HEK293 (cell line): Measurements from ENCODE around the gene DNAL4.

Source experiments
- CTCF ChIA-PET: fragments of 350-600 bp; formaldehyde crosslinking; extraction: SDS; loops from one replicate; lab custom pipeline; 2021; ENCODE audit warnings: antibody characterized with exemption; lab: Yijun Ruan, JAX
- POLR2A ChIA-PET: fragments of 300-600 bp; formaldehyde crosslinking; extraction: SDS; loops from one replicate; lab custom pipeline; 2020; ENCODE audit warnings: antibody characterized with exemption, inconsistent platforms; lab: Yijun Ruan, JAX
- H3K27ac ChIP-seq: fragments of 200-500 bp; sonication (Bioruptor generic); 2 replicates; pipeline ENCODE4 v1.5.1; 2014; ENCODE audit warnings: low read depth, low read length, control low read depth, inconsistent platforms; ENCODE audit errors: extremely low read depth
- H3K36me3 ChIP-seq, 2 experiments: fragments of 200-500 bp in 1 of 2; sonication (Bioruptor generic) in 1 of 2; 1 replicate in 1 of 2; 2 replicates in 1 of 2; pipeline ENCODE4 v1.5.1; 2014 to 2017; ENCODE audit warnings: inconsistent platforms in 2 of 2, low read length in 2 of 2; ENCODE audit not compliant: control insufficient read depth in 2 of 2, insufficient read depth in 1 of 2
- H3K4me1 ChIP-seq: fragments of 200-500 bp; sonication (Bioruptor generic); 2 replicates; pipeline ENCODE4 v1.5.1; 2014; ENCODE audit warnings: mild to moderate bottlenecking, low read length, inconsistent platforms; ENCODE audit not compliant: control insufficient read depth, insufficient read depth
- H3K4me3 ChIP-seq: 2 replicates; pipeline ENCODE4 v1.5.1; 2011; ENCODE audit warnings: low read depth, mild to moderate bottlenecking, control low read depth, low read length, moderate library complexity
- H3K9me3 ChIP-seq: fragments of 200-500 bp; sonication (Bioruptor generic); 2 replicates; pipeline ENCODE4 v1.5.1; 2014; ENCODE audit warnings: low read depth, low read length, inconsistent platforms; ENCODE audit not compliant: control insufficient read depth, insufficient read depth
- EGR2 ChIP-seq: fragments of 450-650 bp; formaldehyde crosslinking; IDR thresholded peaks from 2 replicates; pipeline ENCODE4 v1.5.1; 2016; ENCODE audit warnings: low read depth, missing biosample characterization, missing genetic modification characterization
- ELK4 ChIP-seq: IDR thresholded peaks from 2 replicates; pipeline ENCODE4 v1.6.1; 2011; ENCODE audit warnings: mild to moderate bottlenecking, low read depth, low read length, borderline replicate concordance
- PRDM10 ChIP-seq: fragments of 450-650 bp; formaldehyde crosslinking; IDR thresholded peaks from 2 replicates; pipeline ENCODE4 v1.5.1; 2016; ENCODE audit warnings: missing biosample characterization, missing genetic modification characterization
- SETDB1 ChIP-seq: IDR thresholded peaks from one replicate; pipeline ENCODE4 v1.6.1; 2017; ENCODE audit warnings: mild to moderate bottlenecking, low read length, moderate library complexity, mixed read lengths; ENCODE audit not compliant: insufficient read length
- TCF7L2 ChIP-seq: IDR thresholded peaks from 2 replicates; pipeline ENCODE4 v1.6.1; 2011; ENCODE audit warnings: low read depth, mild to moderate bottlenecking, inconsistent platforms, low read length, moderate library complexity, borderline replicate concordance
- ZFHX2 ChIP-seq: fragments of 450-650 bp; formaldehyde crosslinking; conservative IDR thresholded peaks from 2 replicates; pipeline ENCODE4 v1.5.1; 2016; ENCODE audit warnings: missing biosample characterization, missing genetic modification characterization
- ZFP41 ChIP-seq: fragments of 450-650 bp; formaldehyde crosslinking; IDR thresholded peaks from 2 replicates; pipeline ENCODE4 v1.5.1; 2016; ENCODE audit warnings: missing biosample characterization, missing genetic modification characterization, borderline replicate concordance
- ZNF140 ChIP-seq: fragments of 450-650 bp; formaldehyde crosslinking; IDR thresholded peaks from 2 replicates; pipeline ENCODE4 v1.5.1; 2016; ENCODE audit warnings: missing biosample characterization, missing genetic modification characterization
- ZNF211 ChIP-seq: fragments of 450-650 bp; formaldehyde crosslinking; IDR thresholded peaks from 2 replicates; pipeline ENCODE4 v1.5.1; 2016; ENCODE audit warnings: low read depth, missing biosample characterization, missing genetic modification characterization
- ZNF280D ChIP-seq: fragments of 450-650 bp; formaldehyde crosslinking; IDR thresholded peaks from 2 replicates; pipeline ENCODE4 v1.5.1; 2016; ENCODE audit warnings: missing biosample characterization, missing genetic modification characterization
- ZNF48 ChIP-seq: fragments of 450-650 bp; formaldehyde crosslinking; IDR thresholded peaks from 2 replicates; pipeline ENCODE4 v1.5.1; 2016; ENCODE audit warnings: missing biosample characterization, missing genetic modification characterization
- ZNF654 ChIP-seq: fragments of 450-650 bp; formaldehyde crosslinking; IDR thresholded peaks from 2 replicates; pipeline ENCODE4 v1.5.1; 2016; ENCODE audit warnings: low read depth, missing biosample characterization, missing genetic modification characterization
- ZNF704 ChIP-seq: fragments of 450-650 bp; formaldehyde crosslinking; IDR thresholded peaks from 2 replicates; pipeline ENCODE4 v1.5.1; 2016; ENCODE audit warnings: missing biosample characterization, missing genetic modification characterization
- ZNF768 ChIP-seq: fragments of 450-650 bp; formaldehyde crosslinking; IDR thresholded peaks from 2 replicates; pipeline ENCODE4 v1.5.1; 2018; ENCODE audit warnings: missing biosample characterization, mild to moderate bottlenecking, missing genetic modification characterization
- ZNF830 ChIP-seq: fragments of 450-650 bp; IDR thresholded peaks from 2 replicates; pipeline ENCODE4 v1.5.0; 2018; ENCODE audit warnings: missing biosample characterization, missing genetic modification characterization, low read depth, mild to moderate bottlenecking, moderate library complexity
- TF ChIP-seq, protein P1 (sequence below): fragments of 450-650 bp; formaldehyde crosslinking; IDR thresholded peaks from 2 replicates; pipeline ENCODE4 v1.5.1; 2016; ENCODE audit warnings: missing biosample characterization, missing genetic modification characterization
- TF ChIP-seq, protein P2 (sequence below): fragments of 450-650 bp; formaldehyde crosslinking; IDR thresholded peaks from 2 replicates; pipeline ENCODE4 v1.5.1; 2017; ENCODE audit warnings: missing biosample characterization, missing genetic modification characterization

The DNAL4 gene

GRCh38 chr22:38798496-38798895 is 4.6 kb upstream of the DNAL4 start:
- no peak for TF ChIP-seq ZFP41 (tag by site-specific recombination)
- peak; percentile 42 for TF ChIP-seq ZFHX2 (tag by site-specific recombination)
- 0 out of 2 replicates have a peak, but pooled peaks have one; percentile 4 for TF ChIP-seq EGR2
- CTCF ChIA-PET: no interaction called here

GRCh38 chr22:38796262-38796957 is 2.5 kb upstream of the DNAL4 start:
- CTCF ChIA-PET: interaction anchor here (0.7 kb wide), 1 partner anchor 12 kb away, joined by 3 read pairs; no protein-coding TSS in a partner anchor
- H3K4me3 ChIP-seq: no peak overlapping the region
- POLR2A ChIA-PET: no interaction called here
- no peaks in the 10 kb centered on the region for H3K36me3 ChIP-seq
- H3K4me1 ChIP-seq: peaks cover 6% of the 10 kb centered on the region; the same call in 1 of the 2 replicates
- H3K9me3 ChIP-seq: no peaks in the 10 kb centered on the region
- no peak overlapping the region for H3K27ac ChIP-seq
- peak; percentile 79; the same call in 1 of the 2 replicates for TF ChIP-seq EGR2
- no peak for TF ChIP-seq ZNF654
- no peak for TF ChIP-seq SETDB1
- no peak for TF ChIP-seq ELK4
- TF ChIP-seq, protein P1, sequence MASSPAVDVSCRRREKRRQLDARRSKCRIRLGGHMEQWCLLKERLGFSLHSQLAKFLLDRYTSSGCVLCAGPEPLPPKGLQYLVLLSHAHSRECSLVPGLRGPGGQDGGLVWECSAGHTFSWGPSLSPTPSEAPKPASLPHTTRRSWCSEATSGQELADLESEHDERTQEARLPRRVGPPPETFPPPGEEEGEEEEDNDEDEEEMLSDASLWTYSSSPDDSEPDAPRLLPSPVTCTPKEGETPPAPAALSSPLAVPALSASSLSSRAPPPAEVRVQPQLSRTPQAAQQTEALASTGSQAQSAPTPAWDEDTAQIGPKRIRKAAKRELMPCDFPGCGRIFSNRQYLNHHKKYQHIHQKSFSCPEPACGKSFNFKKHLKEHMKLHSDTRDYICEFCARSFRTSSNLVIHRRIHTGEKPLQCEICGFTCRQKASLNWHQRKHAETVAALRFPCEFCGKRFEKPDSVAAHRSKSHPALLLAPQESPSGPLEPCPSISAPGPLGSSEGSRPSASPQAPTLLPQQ: no peak
- peak; percentile 84 for TF ChIP-seq ZFHX2 (tag by site-specific recombination)
- no peak for TF ChIP-seq ZNF48 (tag by site-specific recombination)
- no peak for TF ChIP-seq TCF7L2
- no peak for TF ChIP-seq ZNF280D (tag by site-specific recombination)
- no peak for TF ChIP-seq ZNF211

More at GRCh38 chr22:38798496-38798895, 4.6 kb upstream of the DNAL4 start:
- no peak overlapping the region for H3K4me3 ChIP-seq
- no peak overlapping the region for H3K27ac ChIP-seq
- H3K36me3 ChIP-seq: no peaks in the 10 kb centered on the region
- H3K4me1 ChIP-seq: 0 out of 2 replicates have a peak, but pooled peaks cover 2% of the 10 kb centered on the region
- POLR2A ChIA-PET: interaction anchor here (1.0 kb wide), 1 partner anchor 9 kb away, joined by 3 read pairs; no protein-coding TSS in a partner anchor
- H3K9me3 ChIP-seq: no peaks in the 10 kb centered on the region

GRCh38 chr22:38795569-38795968 is 1.6 kb upstream of the DNAL4 start:
- ChIA-PET CTCF (no interaction called here), POLR2A (no interaction called here)
- peaks cover 6% of the 10 kb centered on the region; the same call in 1 of the 2 replicates for H3K4me1 ChIP-seq
- H3K27ac ChIP-seq: no peak overlapping the region
- H3K36me3 ChIP-seq: peaks cover 0 to 1% of the 10 kb centered on the region in 2 experiments; a peak in 1 of 3 replicates
- no peaks in the 10 kb centered on the region for H3K9me3 ChIP-seq
- H3K4me3 ChIP-seq: no peak overlapping the region
- no peak for TF ChIP-seq ZNF704 (tag by site-specific recombination)
- TF ChIP-seq ZNF830 (tag by site-specific recombination): no peak
- TF ChIP-seq ZNF140 (tag by site-specific recombination): no peak
- TF ChIP-seq ZNF768 (tag by site-specific recombination): no peak
- TF ChIP-seq PRDM10 (tag by site-specific recombination): peak; percentile 67
- TF ChIP-seq, protein P2, sequence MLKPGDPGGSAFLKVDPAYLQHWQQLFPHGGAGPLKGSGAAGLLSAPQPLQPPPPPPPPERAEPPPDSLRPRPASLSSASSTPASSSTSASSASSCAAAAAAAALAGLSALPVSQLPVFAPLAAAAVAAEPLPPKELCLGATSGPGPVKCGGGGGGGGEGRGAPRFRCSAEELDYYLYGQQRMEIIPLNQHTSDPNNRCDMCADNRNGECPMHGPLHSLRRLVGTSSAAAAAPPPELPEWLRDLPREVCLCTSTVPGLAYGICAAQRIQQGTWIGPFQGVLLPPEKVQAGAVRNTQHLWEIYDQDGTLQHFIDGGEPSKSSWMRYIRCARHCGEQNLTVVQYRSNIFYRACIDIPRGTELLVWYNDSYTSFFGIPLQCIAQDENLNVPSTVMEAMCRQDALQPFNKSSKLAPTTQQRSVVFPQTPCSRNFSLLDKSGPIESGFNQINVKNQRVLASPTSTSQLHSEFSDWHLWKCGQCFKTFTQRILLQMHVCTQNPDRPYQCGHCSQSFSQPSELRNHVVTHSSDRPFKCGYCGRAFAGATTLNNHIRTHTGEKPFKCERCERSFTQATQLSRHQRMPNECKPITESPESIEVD (tag by site-specific recombination): no peak
- TF ChIP-seq, all 188 proteins: peak for 1
